LoVo (cell line): ENCODE data around the gene USP17L25.
"Not testable (repeated sequence)": the region's sequence is repeated elsewhere in the genome, so short reads cannot be mapped to it uniquely, and the experiment has no call there.

Experiments used
- DNase-seq: peaks from one replicate; pipeline ENCODE4 v3.0.0-alpha.2; 2016; ENCODE audit warnings: low spot score

Gene USP17L25, protein sequence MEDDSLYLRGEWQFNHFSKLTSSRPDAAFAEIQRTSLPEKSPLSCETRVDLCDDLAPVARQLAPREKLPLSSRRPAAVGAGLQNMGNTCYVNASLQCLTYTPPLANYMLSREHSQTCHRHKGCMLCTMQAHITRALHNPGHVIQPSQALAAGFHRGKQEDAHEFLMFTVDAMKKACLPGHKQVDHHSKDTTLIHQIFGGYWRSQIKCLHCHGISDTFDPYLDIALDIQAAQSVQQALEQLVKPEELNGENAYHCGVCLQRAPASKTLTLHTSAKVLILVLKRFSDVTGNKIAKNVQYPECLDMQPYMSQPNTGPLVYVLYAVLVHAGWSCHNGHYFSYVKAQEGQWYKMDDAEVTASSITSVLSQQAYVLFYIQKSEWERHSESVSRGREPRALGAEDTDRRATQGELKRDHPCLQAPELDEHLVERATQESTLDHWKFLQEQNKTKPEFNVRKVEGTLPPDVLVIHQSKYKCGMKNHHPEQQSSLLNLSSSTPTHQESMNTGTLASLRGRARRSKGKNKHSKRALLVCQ

DNA sequence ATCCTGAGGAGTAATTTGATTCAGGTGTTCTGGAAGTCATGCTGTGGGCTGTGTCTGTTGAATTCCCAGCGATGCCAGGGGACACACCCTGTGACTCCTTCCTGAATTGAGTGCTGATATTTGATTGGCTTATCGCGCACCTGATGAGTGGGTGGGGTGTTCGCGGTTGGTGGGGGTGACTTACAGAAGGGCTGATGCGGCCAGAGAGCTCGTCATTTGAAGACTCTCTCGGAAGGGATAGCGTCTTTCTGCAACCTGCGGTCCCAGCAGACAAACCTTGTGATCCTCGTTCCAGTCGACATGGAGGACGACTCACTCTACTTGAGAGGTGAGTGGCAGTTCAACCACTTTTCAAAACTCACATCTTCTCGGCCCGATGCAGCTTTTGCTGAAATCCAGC lies at the start of gene USP17L25:
Gene USP17L25, plus strand, starts transcription at position 301 of the 400 bp plus-strand sequence. Its CDS starts 0 bp downstream, at position 301.
- not testable (repeated sequence) for DNase-seq

DNA sequence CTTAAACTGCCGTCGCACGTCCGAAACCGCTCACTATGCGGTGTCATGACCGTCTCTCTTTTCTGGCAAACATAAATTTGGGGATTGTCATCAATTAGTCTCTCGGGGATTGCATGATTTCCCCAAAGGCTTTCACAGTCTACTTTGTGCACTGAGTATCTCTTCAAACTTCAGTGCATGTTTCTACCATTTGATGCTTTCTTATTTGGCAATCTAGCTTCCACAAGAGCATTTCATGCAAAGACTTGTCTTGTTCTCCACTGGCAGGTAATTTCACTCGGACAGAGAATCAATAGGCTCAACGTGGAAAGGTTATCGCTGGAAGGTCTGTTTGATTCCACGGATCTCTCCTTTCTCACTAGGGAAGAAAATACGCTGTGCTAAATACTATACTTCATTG lies 5.5 kb upstream of the USP17L25 start:
- DNase-seq: not testable (repeated sequence)

DNA sequence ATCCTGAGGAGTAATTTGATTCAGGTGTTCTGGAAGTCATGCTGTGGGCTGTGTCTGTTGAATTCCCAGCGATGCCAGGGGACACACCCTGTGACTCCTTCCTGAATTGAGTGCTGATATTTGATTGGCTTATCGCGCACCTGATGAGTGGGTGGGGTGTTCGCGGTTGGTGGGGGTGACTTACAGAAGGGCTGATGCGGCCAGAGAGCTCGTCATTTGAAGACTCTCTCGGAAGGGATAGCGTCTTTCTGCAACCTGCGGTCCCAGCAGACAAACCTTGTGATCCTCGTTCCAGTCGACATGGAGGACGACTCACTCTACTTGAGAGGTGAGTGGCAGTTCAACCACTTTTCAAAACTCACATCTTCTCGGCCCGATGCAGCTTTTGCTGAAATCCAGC lies 4.8 kb upstream of the USP17L25 start, which contains the start of gene USP17L24:
Gene USP17L24, plus strand, starts transcription at position 301 of the 400 bp plus-strand sequence. Its CDS starts 0 bp downstream, at position 301.
- DNase-seq: not testable (repeated sequence)

DNA sequence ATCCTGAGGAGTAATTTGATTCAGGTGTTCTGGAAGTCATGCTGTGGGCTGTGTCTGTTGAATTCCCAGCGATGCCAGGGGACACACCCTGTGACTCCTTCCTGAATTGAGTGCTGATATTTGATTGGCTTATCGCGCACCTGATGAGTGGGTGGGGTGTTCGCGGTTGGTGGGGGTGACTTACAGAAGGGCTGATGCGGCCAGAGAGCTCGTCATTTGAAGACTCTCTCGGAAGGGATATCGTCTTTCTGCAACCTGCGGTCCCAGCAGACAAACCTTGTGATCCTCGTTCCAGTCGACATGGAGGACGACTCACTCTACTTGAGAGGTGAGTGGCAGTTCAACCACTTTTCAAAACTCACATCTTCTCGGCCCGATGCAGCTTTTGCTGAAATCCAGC lies 4.6 kb downstream of the USP17L25 start, which contains the start of gene USP17L26:
Gene USP17L26, plus strand, starts transcription at position 301 of the 400 bp plus-strand sequence. Its CDS starts 0 bp downstream, at position 301.
- not testable (repeated sequence) for DNase-seq

DNA sequence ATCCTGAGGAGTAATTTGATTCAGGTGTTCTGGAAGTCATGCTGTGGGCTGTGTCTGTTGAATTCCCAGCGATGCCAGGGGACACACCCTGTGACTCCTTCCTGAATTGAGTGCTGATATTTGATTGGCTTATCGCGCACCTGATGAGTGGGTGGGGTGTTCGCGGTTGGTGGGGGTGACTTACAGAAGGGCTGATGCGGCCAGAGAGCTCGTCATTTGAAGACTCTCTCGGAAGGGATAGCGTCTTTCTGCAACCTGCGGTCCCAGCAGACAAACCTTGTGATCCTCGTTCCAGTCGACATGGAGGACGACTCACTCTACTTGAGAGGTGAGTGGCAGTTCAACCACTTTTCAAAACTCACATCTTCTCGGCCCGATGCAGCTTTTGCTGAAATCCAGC lies 9.4 kb downstream of the USP17L25 start, which contains the start of gene USP17L5:
Gene USP17L5, plus strand, starts transcription at position 301 of the 400 bp plus-strand sequence. Its CDS starts 0 bp downstream, at position 301.
- not testable (repeated sequence) for DNase-seq

DNA sequence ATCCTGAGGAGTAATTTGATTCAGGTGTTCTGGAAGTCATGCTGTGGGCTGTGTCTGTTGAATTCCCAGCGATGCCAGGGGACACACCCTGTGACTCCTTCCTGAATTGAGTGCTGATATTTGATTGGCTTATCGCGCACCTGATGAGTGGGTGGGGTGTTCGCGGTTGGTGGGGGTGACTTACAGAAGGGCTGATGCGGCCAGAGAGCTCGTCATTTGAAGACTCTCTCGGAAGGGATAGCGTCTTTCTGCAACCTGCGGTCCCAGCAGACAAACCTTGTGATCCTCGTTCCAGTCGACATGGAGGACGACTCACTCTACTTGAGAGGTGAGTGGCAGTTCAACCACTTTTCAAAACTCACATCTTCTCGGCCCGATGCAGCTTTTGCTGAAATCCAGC lies 14.1 kb downstream of the USP17L25 start, which contains the start of gene USP17L27:
Gene USP17L27, plus strand, starts transcription at position 301 of the 400 bp plus-strand sequence. Its CDS starts 0 bp downstream, at position 301.
- not testable (repeated sequence) for DNase-seq

DNA sequence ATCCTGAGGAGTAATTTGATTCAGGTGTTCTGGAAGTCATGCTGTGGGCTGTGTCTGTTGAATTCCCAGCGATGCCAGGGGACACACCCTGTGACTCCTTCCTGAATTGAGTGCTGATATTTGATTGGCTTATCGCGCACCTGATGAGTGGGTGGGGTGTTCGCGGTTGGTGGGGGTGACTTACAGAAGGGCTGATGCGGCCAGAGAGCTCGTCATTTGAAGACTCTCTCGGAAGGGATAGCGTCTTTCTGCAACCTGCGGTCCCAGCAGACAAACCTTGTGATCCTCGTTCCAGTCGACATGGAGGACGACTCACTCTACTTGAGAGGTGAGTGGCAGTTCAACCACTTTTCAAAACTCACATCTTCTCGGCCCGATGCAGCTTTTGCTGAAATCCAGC lies 18.9 kb downstream of the USP17L25 start, which contains the start of gene USP17L28:
Gene USP17L28, plus strand, starts transcription at position 301 of the 400 bp plus-strand sequence. Its CDS starts 0 bp downstream, at position 301.
- not testable (repeated sequence) for DNase-seq

DNA sequence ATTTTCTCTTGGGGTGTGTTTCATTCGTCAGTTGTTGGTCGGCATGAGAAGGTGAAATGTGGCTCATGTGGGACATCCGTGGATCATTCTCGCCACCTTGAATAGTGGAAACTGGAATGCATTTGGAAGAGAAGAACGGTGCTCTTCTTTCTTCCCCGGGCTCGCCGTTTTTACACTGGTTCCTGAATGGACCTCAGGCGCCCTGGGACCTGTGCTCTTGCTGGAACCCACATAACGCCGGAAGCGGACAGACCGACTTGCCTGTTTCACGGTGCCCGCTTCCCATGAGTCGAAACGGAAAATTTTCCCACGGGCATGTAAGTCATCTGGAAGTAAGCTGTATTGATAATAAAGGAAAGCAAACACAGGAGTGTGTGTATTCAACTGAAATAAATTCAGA lies 21.2 kb downstream of the USP17L25 start:
- DNase-seq: not testable (repeated sequence)

DNA sequence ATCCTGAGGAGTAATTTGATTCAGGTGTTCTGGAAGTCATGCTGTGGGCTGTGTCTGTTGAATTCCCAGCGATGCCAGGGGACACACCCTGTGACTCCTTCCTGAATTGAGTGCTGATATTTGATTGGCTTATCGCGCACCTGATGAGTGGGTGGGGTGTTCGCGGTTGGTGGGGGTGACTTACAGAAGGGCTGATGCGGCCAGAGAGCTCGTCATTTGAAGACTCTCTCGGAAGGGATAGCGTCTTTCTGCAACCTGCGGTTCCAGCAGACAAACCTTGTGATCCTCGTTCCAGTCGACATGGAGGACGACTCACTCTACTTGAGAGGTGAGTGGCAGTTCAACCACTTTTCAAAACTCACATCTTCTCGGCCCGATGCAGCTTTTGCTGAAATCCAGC lies 23.6 kb downstream of the USP17L25 start, which contains the start of gene USP17L29:
Gene USP17L29, plus strand, starts transcription at position 301 of the 400 bp plus-strand sequence. Its CDS starts 0 bp downstream, at position 301.
- not testable (repeated sequence) for DNase-seq

DNA sequence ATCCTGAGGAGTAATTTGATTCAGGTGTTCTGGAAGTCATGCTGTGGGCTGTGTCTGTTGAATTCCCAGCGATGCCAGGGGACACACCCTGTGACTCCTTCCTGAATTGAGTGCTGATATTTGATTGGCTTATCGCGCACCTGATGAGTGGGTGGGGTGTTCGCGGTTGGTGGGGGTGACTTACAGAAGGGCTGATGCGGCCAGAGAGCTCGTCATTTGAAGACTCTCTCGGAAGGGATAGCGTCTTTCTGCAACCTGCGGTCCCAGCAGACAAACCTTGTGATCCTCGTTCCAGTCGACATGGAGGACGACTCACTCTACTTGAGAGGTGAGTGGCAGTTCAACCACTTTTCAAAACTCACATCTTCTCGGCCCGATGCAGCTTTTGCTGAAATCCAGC lies 33.1 kb downstream of the USP17L25 start, which contains the start of gene USP17L30:
Gene USP17L30, plus strand, starts transcription at position 301 of the 400 bp plus-strand sequence. Its CDS starts 0 bp downstream, at position 301.
- not testable (repeated sequence) for DNase-seq

DNA sequence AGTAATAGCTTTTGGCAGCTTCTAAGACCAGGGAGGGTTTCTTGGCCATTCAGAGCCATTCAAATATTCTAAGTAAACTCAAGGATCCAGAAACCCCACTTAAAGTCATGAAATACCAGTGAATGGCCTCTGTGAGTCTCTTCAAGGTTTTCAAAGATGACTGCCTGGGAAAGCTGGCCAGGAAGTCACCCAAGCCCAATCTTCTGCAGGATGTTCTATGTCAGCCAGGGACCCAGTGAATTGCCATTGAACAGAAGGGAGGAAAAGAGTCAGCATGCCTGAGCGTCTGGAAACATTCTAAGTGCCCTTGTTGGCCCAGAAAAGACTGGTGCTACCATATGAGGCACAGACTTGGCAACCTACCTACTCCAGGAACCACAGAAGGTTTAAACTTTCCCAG lies 50.2 kb downstream of the USP17L25 start:
- DNase-seq: not testable (repeated sequence)
